CD4-positive, alpha-beta T cell (primary cell): Measurements from ENCODE around the gene PYGL. TPM values are rescaled to one million over a fixed set of nuclear protein-coding genes. Genes with fewer than 3 reads are reported as not detected.

Experiments used
- ATAC-seq: fragments of 200-7000 bp; cut with Tn5 transposase; one replicate; pipeline ENCODE4 v1.10.0; 2022; ENCODE audit warnings: mild to moderate bottlenecking; ENCODE audit not compliant: poor library complexity
- CTCF ChIA-PET: fragments of 350-600 bp; sonication (Branson Sonifier 250); formaldehyde crosslinking; loops from one replicate; lab custom pipeline; 2021; ENCODE audit warnings: antibody characterized with exemption, inconsistent platforms; lab: Charles Lee
- POLR2A ChIA-PET: fragments of 350-600 bp; sonication (Branson Sonifier 250); formaldehyde crosslinking; loops from one replicate; lab custom pipeline; 2021; ENCODE audit warnings: antibody characterized with exemption, inconsistent platforms; lab: Charles Lee
- DNase-seq, 14 experiments: peaks; one replicate each; pipeline ENCODE4 v3.0.0-alpha.2; 2013 to 2020; ENCODE audit warnings: mixed read lengths in 2 of 14
- H3K27ac ChIP-seq, 2 donors: one replicate each; pipeline versions ENCODE4 v1.5.1 to v1.7.0; 2013; ENCODE audit warnings: low read length in 2 of 2, low read depth in 1 of 2, mild to moderate bottlenecking in 1 of 2
- H3K27me3 ChIP-seq, 2 experiments: 1 replicate in 1 of 2; 2 replicates in 1 of 2; pipeline versions ENCODE4 v1.6.1 to v1.7.0; 2013; ENCODE audit warnings: low read length in 2 of 2, control low read depth in 1 of 2, mild to moderate bottlenecking in 1 of 2, moderate library complexity in 1 of 2; ENCODE audit not compliant: insufficient read depth in 2 of 2, control insufficient read depth in 1 of 2
- H3K36me3 ChIP-seq: one replicate; pipeline ENCODE4 v1.6.1; 2013; ENCODE audit warnings: low read length, control low read depth; ENCODE audit not compliant: insufficient read depth
- H3K4me1 ChIP-seq: one replicate; pipeline ENCODE4 v1.6.1; 2013; ENCODE audit warnings: low read length, control low read depth; ENCODE audit not compliant: insufficient read depth
- H3K4me3 ChIP-seq: one replicate; pipeline ENCODE4 v1.5.1; 2013; ENCODE audit warnings: mild to moderate bottlenecking, low read length, moderate library complexity
- H3K9me3 ChIP-seq, 2 experiments: 1 replicate in 1 of 2; 2 replicates in 1 of 2; pipeline versions ENCODE4 v1.6.1 to v1.7.0; 2013; ENCODE audit warnings: low read length in 2 of 2, mild to moderate bottlenecking in 2 of 2, control low read depth in 1 of 2, moderate library complexity in 1 of 2; ENCODE audit not compliant: control insufficient read depth in 1 of 2, insufficient read depth in 1 of 2
- H3K27ac Mint-ChIP-seq: one replicate; pipeline ENCODE4 v1.8.0; 2020; ENCODE audit warnings: mixed read lengths
- H3K27me3 Mint-ChIP-seq: one replicate; pipeline ENCODE4 v1.8.0; 2021; ENCODE audit warnings: mixed read lengths
- H3K36me3 Mint-ChIP-seq: one replicate; pipeline ENCODE4 v1.8.0; 2021; ENCODE audit warnings: low read depth, mixed read lengths
- H3K4me1 Mint-ChIP-seq: one replicate; pipeline ENCODE4 v1.8.0; 2021; ENCODE audit warnings: low read depth, mixed read lengths
- H3K4me3 Mint-ChIP-seq: one replicate; pipeline ENCODE4 v1.8.0; 2020; ENCODE audit warnings: mild to moderate bottlenecking, mixed read lengths
- H3K9me3 Mint-ChIP-seq: one replicate; pipeline ENCODE4 v1.8.0; 2020; ENCODE audit warnings: mixed read lengths
- CTCF ChIP-seq: fragments of 200-600 bp; IDR thresholded peaks from one replicate; pipeline ENCODE4 v1.8.0; 2022; ENCODE audit warnings: antibody characterized with exemption, mild to moderate bottlenecking
- intact Hi-C, 2 experiments: fragments of 100-400 bp; cut with DNase I in 1 of 2; cut with micrococcal nuclease in 1 of 2; formaldehyde crosslinking; loops; one replicate each; pipeline versions ENCODE4 v1.15.1 to v1.9.0; 2023 to 2025; cut with DNase I, micrococcal nuclease
- total RNA-seq, 174 experiments: library from RNA in 2 of 174; stranded (reverse) in 2 of 174; gene quantifications; one replicate each; pipeline ENCODE4 v1.2.3 and lab custom pipeline; 2021 to 2026

The PYGL gene
- total RNA-seq, 2 experiments from 2014 or later = 0.59 to 0.69 TPM

DNA sequence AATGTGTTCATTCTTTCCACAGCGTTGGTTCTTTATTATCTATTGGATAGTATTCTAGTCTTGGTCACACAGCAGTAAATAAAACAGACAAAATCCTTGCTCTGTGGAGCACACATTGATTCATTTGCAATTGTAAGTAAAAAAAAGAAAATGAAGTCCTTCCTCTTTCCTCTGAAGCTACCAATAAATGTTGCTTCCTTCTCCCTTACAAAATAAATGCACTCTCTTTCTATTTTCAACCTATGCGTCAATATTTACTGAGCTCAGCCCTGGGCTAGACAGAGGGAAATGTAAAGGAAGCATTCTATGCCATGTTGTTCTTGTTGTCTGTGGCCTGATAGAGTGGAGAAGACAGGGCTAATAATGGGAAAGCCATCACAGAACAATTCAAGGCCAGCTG lies 69.5 kb downstream of the PYGL start:
- H3K27me3 Mint-ChIP-seq = peaks cover 52% of the 10 kb centered on the region
- H3K4me1 ChIP-seq = peaks cover 26% of the 10 kb centered on the region
- H3K9me3 Mint-ChIP-seq = no peaks in the 10 kb centered on the region
- DNase-seq (no peak), ATAC-seq (no peak)
- intact Hi-C loops = no loop called here
- no peaks in the 10 kb centered on the region for H3K9me3 ChIP-seq
- no peak overlapping the region for H3K27ac ChIP-seq
- H3K4me3 ChIP-seq = no peak overlapping the region
- ChIA-PET CTCF (no interaction called here), POLR2A (interaction anchor here (1.1 to 1.6 kb wide), 4 partner anchors 8 to 1107 kb away, joined by 3 to 7 read pairs (median 4); partner anchors contain the start of gene KLHDC2)
- H3K36me3 ChIP-seq = no peaks in the 10 kb centered on the region
- H3K27ac Mint-ChIP-seq = no peak overlapping the region
- no peak for TF ChIP-seq CTCF
- peak overlapping the region; percentile 1 for H3K4me3 Mint-ChIP-seq
- H3K27me3 ChIP-seq = peaks cover 22 to 27% of the 10 kb centered on the region in 2 experiments
- H3K4me1 Mint-ChIP-seq = peaks cover 41% of the 10 kb centered on the region
- H3K36me3 Mint-ChIP-seq = no peaks in the 10 kb centered on the region

- TF ChIP-seq CTCF = no peak
- Mint-ChIP-seq H3K9me3 (no peaks in the 10 kb centered on the region), H3K27ac (no peak within 1 kb of the TSS), H3K36me3 (no peaks in the 10 kb centered on the region), H3K4me3 (no peak within 1 kb of the TSS), H3K27me3 (peaks cover 70% of the 10 kb centered on the region), H3K4me1 (peaks cover 41% of the 10 kb centered on the region)
- intact Hi-C loops = no loop called here
- ChIA-PET CTCF (interaction anchor here (1.1 kb wide), 1 partner anchor 12 kb away, joined by 5 read pairs; no protein-coding TSS in a partner anchor), POLR2A (no interaction called here)
- Histone ChIP-seq H3K36me3 (no peaks in the 10 kb centered on the region), H3K27me3 (peaks cover 24 to 48% of the 10 kb centered on the region in 2 experiments), H3K27ac (no peak within 1 kb of the TSS), H3K4me1 (peaks cover 26% of the 10 kb centered on the region), H3K9me3 (no peaks in the 10 kb centered on the region), H3K4me3 (no peak within 1 kb of the TSS)
- ATAC-seq (no peak), DNase-seq (no peak)
Measured at GRCh38 chr14:50871914-50872732, 72.2 kb downstream of the PYGL start, which contains the start of gene ABHD12B. ABHD12B (plus strand) TSS chr14:50872053; CDS start chr14:50872175, 122 bp downstream.

DNA sequence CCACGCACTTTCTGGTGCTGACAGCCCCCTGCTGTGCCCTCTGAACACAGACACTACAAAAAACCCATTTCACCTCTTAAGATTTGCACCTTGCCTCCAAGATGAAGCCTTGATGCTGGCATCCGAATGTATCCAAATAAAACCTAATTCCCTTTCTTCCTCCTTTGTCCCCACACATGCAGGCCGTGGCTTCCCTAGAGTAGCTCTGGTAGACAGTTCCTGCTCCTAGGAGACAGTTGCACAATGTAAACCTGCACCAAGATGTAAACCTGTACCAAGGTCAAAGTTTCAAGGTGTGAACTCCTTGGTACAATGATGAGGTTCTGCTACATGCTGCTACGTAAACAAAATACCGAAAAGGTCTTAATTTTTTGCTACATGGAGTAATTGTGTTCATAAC lies 73.1 kb downstream of the PYGL start:
- TF ChIP-seq CTCF = no peak
- CTCF ChIA-PET = interaction anchor here (1.1 kb wide), 1 partner anchor 11 kb away, joined by 5 read pairs; no protein-coding TSS in a partner anchor

More for the DNA sequence above, 73.1 kb downstream of the PYGL start:
- no peaks in the 10 kb centered on the region for H3K9me3 Mint-ChIP-seq
- POLR2A ChIA-PET = no interaction called here
- DNase-seq (no peak), ATAC-seq (no peak)
- peaks cover 40% of the 10 kb centered on the region for H3K4me1 Mint-ChIP-seq
- Histone ChIP-seq H3K4me1 (peaks cover 26% of the 10 kb centered on the region), H3K9me3 (no peaks in the 10 kb centered on the region), H3K27ac (no peak overlapping the region), H3K27me3 (peaks cover 24 to 55% of the 10 kb centered on the region in 2 experiments), H3K4me3 (no peak overlapping the region), H3K36me3 (no peaks in the 10 kb centered on the region)
- no peak overlapping the region for H3K27ac Mint-ChIP-seq
- H3K27me3 Mint-ChIP-seq = peaks cover 79% of the 10 kb centered on the region
- intact Hi-C loops = no loop called here
- no peaks in the 10 kb centered on the region for H3K36me3 Mint-ChIP-seq
- no peak overlapping the region for H3K4me3 Mint-ChIP-seq
